Esophagus muscularis mucosa (tissue), 4 donors: ENCODE measurements around the gene RBMS3.

Source experiments
- EP300 ChIP-seq: sonication (generic); formaldehyde crosslinking; IDR thresholded peaks from one replicate; pipeline ENCODE4 v1.6.1; 2017; ENCODE audit warnings: antibody characterized with exemption
- POLR2A ChIP-seq: fragments of 450-650 bp; IDR thresholded peaks from one replicate; pipeline ENCODE4 v1.6.1; 2017; ENCODE audit warnings: antibody characterized with exemption, moderate library complexity, mild to moderate bottlenecking, low read depth
- POLR2AphosphoS5 ChIP-seq, 2 donors: sonication (generic); formaldehyde crosslinking; IDR thresholded peaks; one replicate each; pipeline ENCODE4 v1.6.1; 2017; ENCODE audit warnings: antibody characterized with exemption in 2 of 2
- TF ChIP-seq, protein P1 (sequence below), 3 experiments: fragments of 200-600 bp in 2 of 3; fragments of 450-650 bp in 1 of 3; sonication (generic) in 2 of 3; IDR thresholded peaks; one replicate each; pipeline ENCODE4 v1.5.1; 2017 to 2019; ENCODE audit warnings: antibody characterized with exemption in 3 of 3, mild to moderate bottlenecking in 2 of 3, moderate library complexity in 1 of 3

DNA sequence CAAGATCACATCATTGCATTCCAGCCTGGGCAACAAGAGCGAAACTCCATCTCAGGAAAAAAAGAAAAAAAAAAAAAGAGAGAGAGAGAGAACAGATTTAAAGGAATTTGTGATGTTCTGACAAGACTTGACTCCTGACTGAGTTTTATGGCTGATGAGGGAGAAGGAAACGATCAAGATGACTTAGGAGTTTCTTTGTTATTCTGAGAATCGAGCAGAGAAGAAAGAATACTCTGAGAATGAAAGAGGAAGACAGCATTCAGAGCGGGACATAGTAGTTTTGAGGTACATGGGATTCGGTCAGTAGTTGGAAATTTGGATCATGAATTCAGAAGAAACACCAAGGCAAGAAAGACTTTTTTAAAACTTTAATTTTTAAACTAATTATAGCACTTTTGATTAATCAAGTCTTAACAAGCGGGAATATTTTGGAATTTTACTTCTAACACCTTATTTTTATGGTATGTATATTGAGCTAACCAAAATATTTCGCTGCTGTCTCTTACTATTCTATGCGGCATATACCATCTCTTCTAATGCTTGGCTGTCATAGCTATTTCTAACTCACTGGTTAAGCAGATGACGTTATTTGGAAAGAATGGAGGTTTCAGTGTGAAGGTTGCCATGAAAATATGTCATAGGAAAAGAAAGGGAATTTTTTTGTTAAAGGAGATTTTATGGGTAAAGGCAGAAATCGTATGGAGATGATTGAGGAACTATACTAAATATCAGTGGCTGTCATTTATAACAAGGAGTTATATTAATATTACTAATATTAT is 644.1 kb downstream of the RBMS3 start:
- TF ChIP-seq, protein P1, sequence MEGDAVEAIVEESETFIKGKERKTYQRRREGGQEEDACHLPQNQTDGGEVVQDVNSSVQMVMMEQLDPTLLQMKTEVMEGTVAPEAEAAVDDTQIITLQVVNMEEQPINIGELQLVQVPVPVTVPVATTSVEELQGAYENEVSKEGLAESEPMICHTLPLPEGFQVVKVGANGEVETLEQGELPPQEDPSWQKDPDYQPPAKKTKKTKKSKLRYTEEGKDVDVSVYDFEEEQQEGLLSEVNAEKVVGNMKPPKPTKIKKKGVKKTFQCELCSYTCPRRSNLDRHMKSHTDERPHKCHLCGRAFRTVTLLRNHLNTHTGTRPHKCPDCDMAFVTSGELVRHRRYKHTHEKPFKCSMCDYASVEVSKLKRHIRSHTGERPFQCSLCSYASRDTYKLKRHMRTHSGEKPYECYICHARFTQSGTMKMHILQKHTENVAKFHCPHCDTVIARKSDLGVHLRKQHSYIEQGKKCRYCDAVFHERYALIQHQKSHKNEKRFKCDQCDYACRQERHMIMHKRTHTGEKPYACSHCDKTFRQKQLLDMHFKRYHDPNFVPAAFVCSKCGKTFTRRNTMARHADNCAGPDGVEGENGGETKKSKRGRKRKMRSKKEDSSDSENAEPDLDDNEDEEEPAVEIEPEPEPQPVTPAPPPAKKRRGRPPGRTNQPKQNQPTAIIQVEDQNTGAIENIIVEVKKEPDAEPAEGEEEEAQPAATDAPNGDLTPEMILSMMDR (IDR thresholded peaks at IDR 0.05): no peak
- no peak for TF ChIP-seq POLR2A
- no peak for TF ChIP-seq POLR2AphosphoS5 (IDR thresholded peaks at IDR 0.05)
- no peak for TF ChIP-seq EP300
